ENCODE results near the gene CDH13.

DNA sequence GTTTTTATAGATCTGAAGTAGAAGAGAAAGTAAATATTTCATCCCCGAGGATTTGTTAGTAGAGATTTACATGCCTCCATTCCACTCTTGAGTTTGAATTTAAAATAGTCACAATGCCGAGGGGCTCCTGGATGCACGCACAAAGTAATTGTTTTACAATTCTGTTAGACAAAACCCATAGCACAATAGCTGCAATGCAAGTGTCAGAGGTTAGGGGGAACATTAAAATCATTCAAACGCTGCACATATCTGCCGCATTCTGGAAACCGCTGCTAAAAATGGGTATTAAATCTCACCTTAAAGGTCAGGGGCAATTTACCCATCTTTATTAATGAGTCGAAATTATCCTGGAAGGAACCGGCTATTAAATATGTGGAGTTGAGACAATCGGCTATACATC, 652.5 kb downstream of the CDH13 start:
- no peak for TF ChIP-seq RAD51 (IDR thresholded peaks at IDR 0.05)
- no peak for TF ChIP-seq POLR2AphosphoS5 (IDR thresholded peaks at IDR 0.05; ENCODE audit: low read length)
- no peak for TF ChIP-seq JUNB (IDR thresholded peaks at IDR 0.05)
- TF ChIP-seq GABPA (IDR thresholded peaks at IDR 0.05; ENCODE audit: low read depth), result no peak
- no peak for TF ChIP-seq YY1 (IDR thresholded peaks at IDR 0.05; ENCODE audit: low read depth, low read length)
- no peak for TF ChIP-seq ZNF384 (IDR thresholded peaks at IDR 0.05; ENCODE audit: borderline replicate concordance, low read depth, low read length)
- no peak for TF ChIP-seq CBFB (IDR thresholded peaks at IDR 0.05; ENCODE audit: low read depth)
- TF ChIP-seq HDGF (IDR thresholded peaks at IDR 0.05), result no peak
- TF ChIP-seq SPI1 (IDR thresholded peaks at IDR 0.05; ENCODE audit: borderline replicate concordance, insufficient read depth, low read depth, low read length), result no peak
- TF ChIP-seq, protein P1, sequence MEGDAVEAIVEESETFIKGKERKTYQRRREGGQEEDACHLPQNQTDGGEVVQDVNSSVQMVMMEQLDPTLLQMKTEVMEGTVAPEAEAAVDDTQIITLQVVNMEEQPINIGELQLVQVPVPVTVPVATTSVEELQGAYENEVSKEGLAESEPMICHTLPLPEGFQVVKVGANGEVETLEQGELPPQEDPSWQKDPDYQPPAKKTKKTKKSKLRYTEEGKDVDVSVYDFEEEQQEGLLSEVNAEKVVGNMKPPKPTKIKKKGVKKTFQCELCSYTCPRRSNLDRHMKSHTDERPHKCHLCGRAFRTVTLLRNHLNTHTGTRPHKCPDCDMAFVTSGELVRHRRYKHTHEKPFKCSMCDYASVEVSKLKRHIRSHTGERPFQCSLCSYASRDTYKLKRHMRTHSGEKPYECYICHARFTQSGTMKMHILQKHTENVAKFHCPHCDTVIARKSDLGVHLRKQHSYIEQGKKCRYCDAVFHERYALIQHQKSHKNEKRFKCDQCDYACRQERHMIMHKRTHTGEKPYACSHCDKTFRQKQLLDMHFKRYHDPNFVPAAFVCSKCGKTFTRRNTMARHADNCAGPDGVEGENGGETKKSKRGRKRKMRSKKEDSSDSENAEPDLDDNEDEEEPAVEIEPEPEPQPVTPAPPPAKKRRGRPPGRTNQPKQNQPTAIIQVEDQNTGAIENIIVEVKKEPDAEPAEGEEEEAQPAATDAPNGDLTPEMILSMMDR (IDR thresholded peaks at IDR 0.05 in 2 of 3, conservative IDR thresholded peaks at IDR 0.05 in 1 of 3; ENCODE audit: control insufficient read depth in 2 of 3, extremely low read depth in 1 of 3, insufficient read depth in 1 of 3, low read depth in 3 of 3, low read length in 3 of 3), result no peak
- TF ChIP-seq SREBF1 (IDR thresholded peaks at IDR 0.05; ENCODE audit: low read length), result no peak
- TF ChIP-seq, protein P2, sequence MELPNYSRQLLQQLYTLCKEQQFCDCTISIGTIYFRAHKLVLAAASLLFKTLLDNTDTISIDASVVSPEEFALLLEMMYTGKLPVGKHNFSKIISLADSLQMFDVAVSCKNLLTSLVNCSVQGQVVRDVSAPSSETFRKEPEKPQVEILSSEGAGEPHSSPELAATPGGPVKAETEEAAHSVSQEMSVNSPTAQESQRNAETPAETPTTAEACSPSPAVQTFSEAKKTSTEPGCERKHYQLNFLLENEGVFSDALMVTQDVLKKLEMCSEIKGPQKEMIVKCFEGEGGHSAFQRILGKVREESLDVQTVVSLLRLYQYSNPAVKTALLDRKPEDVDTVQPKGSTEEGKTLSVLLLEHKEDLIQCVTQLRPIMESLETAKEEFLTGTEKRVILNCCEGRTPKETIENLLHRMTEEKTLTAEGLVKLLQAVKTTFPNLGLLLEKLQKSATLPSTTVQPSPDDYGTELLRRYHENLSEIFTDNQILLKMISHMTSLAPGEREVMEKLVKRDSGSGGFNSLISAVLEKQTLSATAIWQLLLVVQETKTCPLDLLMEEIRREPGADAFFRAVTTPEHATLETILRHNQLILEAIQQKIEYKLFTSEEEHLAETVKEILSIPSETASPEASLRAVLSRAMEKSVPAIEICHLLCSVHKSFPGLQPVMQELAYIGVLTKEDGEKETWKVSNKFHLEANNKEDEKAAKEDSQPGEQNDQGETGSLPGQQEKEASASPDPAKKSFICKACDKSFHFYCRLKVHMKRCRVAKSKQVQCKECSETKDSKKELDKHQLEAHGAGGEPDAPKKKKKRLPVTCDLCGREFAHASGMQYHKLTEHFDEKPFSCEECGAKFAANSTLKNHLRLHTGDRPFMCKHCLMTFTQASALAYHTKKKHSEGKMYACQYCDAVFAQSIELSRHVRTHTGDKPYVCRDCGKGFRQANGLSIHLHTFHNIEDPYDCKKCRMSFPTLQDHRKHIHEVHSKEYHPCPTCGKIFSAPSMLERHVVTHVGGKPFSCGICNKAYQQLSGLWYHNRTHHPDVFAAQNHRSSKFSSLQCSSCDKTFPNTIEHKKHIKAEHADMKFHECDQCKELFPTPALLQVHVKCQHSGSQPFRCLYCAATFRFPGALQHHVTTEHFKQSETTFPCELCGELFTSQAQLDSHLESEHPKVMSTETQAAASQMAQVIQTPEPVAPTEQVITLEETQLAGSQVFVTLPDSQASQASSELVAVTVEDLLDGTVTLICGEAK (IDR thresholded peaks at IDR 0.05; ENCODE audit: borderline replicate concordance), result no peak
- TF ChIP-seq, protein P3, sequence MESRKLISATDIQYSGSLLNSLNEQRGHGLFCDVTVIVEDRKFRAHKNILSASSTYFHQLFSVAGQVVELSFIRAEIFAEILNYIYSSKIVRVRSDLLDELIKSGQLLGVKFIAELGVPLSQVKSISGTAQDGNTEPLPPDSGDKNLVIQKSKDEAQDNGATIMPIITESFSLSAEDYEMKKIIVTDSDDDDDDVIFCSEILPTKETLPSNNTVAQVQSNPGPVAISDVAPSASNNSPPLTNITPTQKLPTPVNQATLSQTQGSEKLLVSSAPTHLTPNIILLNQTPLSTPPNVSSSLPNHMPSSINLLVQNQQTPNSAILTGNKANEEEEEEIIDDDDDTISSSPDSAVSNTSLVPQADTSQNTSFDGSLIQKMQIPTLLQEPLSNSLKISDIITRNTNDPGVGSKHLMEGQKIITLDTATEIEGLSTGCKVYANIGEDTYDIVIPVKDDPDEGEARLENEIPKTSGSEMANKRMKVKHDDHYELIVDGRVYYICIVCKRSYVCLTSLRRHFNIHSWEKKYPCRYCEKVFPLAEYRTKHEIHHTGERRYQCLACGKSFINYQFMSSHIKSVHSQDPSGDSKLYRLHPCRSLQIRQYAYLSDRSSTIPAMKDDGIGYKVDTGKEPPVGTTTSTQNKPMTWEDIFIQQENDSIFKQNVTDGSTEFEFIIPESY (IDR thresholded peaks at IDR 0.05), result no peak
